Colon (tissue), 2 donors: ENCODE data around the gene NELFCD.
"Not testable (repeated sequence)": the region's sequence is repeated elsewhere in the genome, so short reads cannot be mapped to it uniquely, and the experiment has no call there.

Experiments
- FAIRE-seq: peaks from 2 replicates; lab custom pipeline; 2012; peaks lifted over from hg19 to GRCh38; lab: Jason Lieb, UNC
- donor health status: control.
- donor health status: control.

NELFCD gene

GRCh38 chr20:59010321-59010994 is 29.4 kb downstream of the NELFCD start:
- FAIRE-seq, result no peak

- no peak for FAIRE-seq
Observed at GRCh38 chr20:59010995-59011873, 30.2 kb downstream of the NELFCD start.

GRCh38 chr20:59011874-59012157 is 30.8 kb downstream of the NELFCD start:
- not testable (repeated sequence) for FAIRE-seq

- FAIRE-seq, result no peak
Observed at GRCh38 chr20:59013031-59013951, 32.2 kb downstream of the NELFCD start.

GRCh38 chr20:59013959-59014608 is 33.0 kb downstream of the NELFCD start:
- FAIRE-seq, result no peak

- FAIRE-seq, result no peak
Observed at GRCh38 chr20:59014680-59015389, 33.8 kb downstream of the NELFCD start.

- no peak for FAIRE-seq
Observed at GRCh38 chr20:59015411-59015810, 34.4 kb downstream of the NELFCD start.

GRCh38 chr20:59015812-59016711 is 35.0 kb downstream of the NELFCD start:
- FAIRE-seq, result no peak

- FAIRE-seq, result no peak
Observed at GRCh38 chr20:59016795-59017492, 35.9 kb downstream of the NELFCD start.

- FAIRE-seq, result no peak
Observed at GRCh38 chr20:59017493-59018231, 36.6 kb downstream of the NELFCD start.

GRCh38 chr20:59018817-59019216 is 37.8 kb downstream of the NELFCD start:
- no peak for FAIRE-seq

GRCh38 chr20:59019217-59019616 is 38.2 kb downstream of the NELFCD start, which contains the start of gene TUBB1:
TUBB1 (plus strand) TSS chr20:59019429; CDS start chr20:59019523, 94 bp downstream.
- no peak for FAIRE-seq

GRCh38 chr20:59020938-59021551 is 40.0 kb downstream of the NELFCD start:
- no peak for FAIRE-seq

- no peak for FAIRE-seq
Observed at GRCh38 chr20:59022754-59023153, 41.7 kb downstream of the NELFCD start.

GRCh38 chr20:59023616-59024015 is 42.6 kb downstream of the NELFCD start:
- FAIRE-seq, result no peak

- FAIRE-seq, result no peak
Observed at GRCh38 chr20:59024111-59024530, 43.1 kb downstream of the NELFCD start.

GRCh38 chr20:59025086-59025485 is 44.0 kb downstream of the NELFCD start:
- no peak for FAIRE-seq

- FAIRE-seq, result no peak
Observed at GRCh38 chr20:59025511-59025910, 44.5 kb downstream of the NELFCD start.
